ENCODE results near the gene GUCA1A. TPM values are rescaled to one million over a fixed set of nuclear protein-coding genes. Genes with fewer than 3 reads are reported as not detected.
A peak's percentile ranks its signal among the peaks of the same experiment; 100 is the strongest.
"Not testable (repeated sequence)": the region's sequence is repeated elsewhere in the genome, so short reads cannot be mapped to it uniquely, and the experiment has no call there.

GUCA1A gene
- total and polyA plus RNA-seq, 7 experiments from 2014 or later: not detected

GRCh38 chr6:42179945-42180313, 6.8 kb downstream of the GUCA1A start:
- peaks cover 0 to 1% (median 0%) of the 10 kb centered on the region in 5 donors for H3K36me3 Mint-ChIP-seq
- no peaks in the 10 kb centered on the region for H3K36me3 ChIP-seq (ENCODE audit: control insufficient read depth in 2 of 3, insufficient read depth in 3 of 3, low read length in 3 of 3)
- H3K4me1 ChIP-seq (ENCODE audit: control insufficient read depth in 2 of 2, insufficient read depth in 2 of 2, low read length in 2 of 2): no peaks in the 10 kb centered on the region
- ATAC-seq (no peak), DNase-seq (no peak)
- no peaks in the 10 kb centered on the region for H3K9me3 ChIP-seq (ENCODE audit: control insufficient read depth in 2 of 3, low read length in 3 of 3)
- intact Hi-C loops (cut with micrococcal nuclease): loop anchor here in 1 of 2 donors (5.0 kb wide), 1 partner anchor 367 kb away; no protein-coding TSS in a partner anchor
- H3K4me3 Mint-ChIP-seq: no peak overlapping the region
- peaks cover 0 to 6% (median 3%) of the 10 kb centered on the region in 7 donors for H3K4me1 Mint-ChIP-seq
- peaks cover 5 to 16% (median 6%) of the 10 kb centered on the region in 5 donors for H3K27me3 Mint-ChIP-seq
- H3K4me3 ChIP-seq (ENCODE audit: low read length): no peak overlapping the region
- no peak overlapping the region for H3K27ac ChIP-seq (ENCODE audit: low read depth, low read length)
- ChIA-PET CTCF (no interaction called here), POLR2A (no interaction called here)
- H3K9me3 Mint-ChIP-seq: peaks cover 0 to 1% (median 0%) of the 10 kb centered on the region in 11 donors
- no peaks in the 10 kb centered on the region for H3K27me3 ChIP-seq (ENCODE audit: control insufficient read depth in 2 of 2, insufficient read depth in 2 of 2, low read length in 2 of 2)
- H3K27ac Mint-ChIP-seq: no peak overlapping the region

GRCh38 chr6:42182101-42182500, 8.9 kb downstream of the GUCA1A start:
- no peaks in the 10 kb centered on the region for H3K9me3 ChIP-seq (ENCODE audit: control insufficient read depth in 2 of 3, low read length in 3 of 3)
- peaks cover 0 to 6% (median 0%) of the 10 kb centered on the region in 5 donors for H3K36me3 Mint-ChIP-seq
- H3K4me3 ChIP-seq (ENCODE audit: low read length): no peak overlapping the region
- peaks cover 0 to 6% (median 3%) of the 10 kb centered on the region in 7 donors for H3K4me1 Mint-ChIP-seq
- no peaks in the 10 kb centered on the region for H3K36me3 ChIP-seq (ENCODE audit: control insufficient read depth in 2 of 3, insufficient read depth in 3 of 3, low read length in 3 of 3)
- no peak overlapping the region for H3K4me3 Mint-ChIP-seq
- peaks cover 2 to 16% (median 6%) of the 10 kb centered on the region in 5 donors for H3K27me3 Mint-ChIP-seq
- no peak overlapping the region for H3K27ac Mint-ChIP-seq
- no peak overlapping the region for H3K27ac ChIP-seq (ENCODE audit: low read depth, low read length)
- CTCF ChIA-PET: no interaction called here
- H3K4me1 ChIP-seq (ENCODE audit: control insufficient read depth in 2 of 2, insufficient read depth in 2 of 2, low read length in 2 of 2): no peaks in the 10 kb centered on the region
- no peaks in the 10 kb centered on the region for H3K9me3 Mint-ChIP-seq
- intact Hi-C loops (cut with micrococcal nuclease): no loop called here
- H3K27me3 ChIP-seq (ENCODE audit: control insufficient read depth in 2 of 2, insufficient read depth in 2 of 2, low read length in 2 of 2): no peaks in the 10 kb centered on the region
- no peak for ATAC-seq
- no peak for DNase-seq
- POLR2A ChIA-PET: no interaction called here

GRCh38 chr6:42184475-42184874, 11.3 kb downstream of the GUCA1A start:
- Histone ChIP-seq H3K27ac (ENCODE audit: low read depth, low read length) (no peak overlapping the region), H3K4me1 (ENCODE audit: control insufficient read depth in 2 of 2, insufficient read depth in 2 of 2, low read length in 2 of 2) (no peaks in the 10 kb centered on the region), H3K36me3 (ENCODE audit: control insufficient read depth in 2 of 3, insufficient read depth in 3 of 3, low read length in 3 of 3) (no peaks in the 10 kb centered on the region), H3K4me3 (ENCODE audit: low read length) (no peak overlapping the region), H3K9me3 (ENCODE audit: control insufficient read depth in 2 of 3, low read length in 3 of 3) (no peaks in the 10 kb centered on the region), H3K27me3 (ENCODE audit: control insufficient read depth in 2 of 2, insufficient read depth in 2 of 2, low read length in 2 of 2) (no peaks in the 10 kb centered on the region)
- Mint-ChIP-seq H3K4me1 (peaks cover 0 to 3% (median 0%) of the 10 kb centered on the region in 7 donors), H3K27me3 (peaks cover 0 to 6% (median 6%) of the 10 kb centered on the region in 5 donors), H3K9me3 (no peaks in the 10 kb centered on the region), H3K4me3 (no peak overlapping the region), H3K27ac (no peak overlapping the region), H3K36me3 (peaks cover 0 to 14% (median 0%) of the 10 kb centered on the region in 5 donors)
- no peak for DNase-seq
- no peak for ATAC-seq
- ChIA-PET POLR2A (no interaction called here), CTCF (no interaction called here)
- intact Hi-C loops (cut with micrococcal nuclease): no loop called here

- Histone ChIP-seq H3K27me3 (ENCODE audit: control insufficient read depth in 2 of 2, insufficient read depth in 2 of 2, low read length in 2 of 2) (no peaks in the 10 kb centered on the region), H3K9me3 (ENCODE audit: control insufficient read depth in 2 of 3, low read length in 3 of 3) (no peaks in the 10 kb centered on the region), H3K36me3 (ENCODE audit: control insufficient read depth in 2 of 3, insufficient read depth in 3 of 3, low read length in 3 of 3) (no peaks in the 10 kb centered on the region), H3K4me1 (ENCODE audit: control insufficient read depth in 2 of 2, insufficient read depth in 2 of 2, low read length in 2 of 2) (no peaks in the 10 kb centered on the region), H3K4me3 (ENCODE audit: low read length) (no peak overlapping the region), H3K27ac (ENCODE audit: low read depth, low read length) (no peak overlapping the region)
- ATAC-seq: no peak
- Mint-ChIP-seq H3K4me3 (no peak overlapping the region), H3K9me3 (no peaks in the 10 kb centered on the region), H3K27ac (no peak overlapping the region), H3K27me3 (no peaks in the 10 kb centered on the region), H3K4me1 (peaks cover 0 to 2% (median 0%) of the 10 kb centered on the region in 7 donors), H3K36me3 (peaks cover 0 to 16% (median 3%) of the 10 kb centered on the region in 5 donors)
- CTCF ChIA-PET: no interaction called here
- intact Hi-C loops (cut with micrococcal nuclease): no loop called here
- no peak for DNase-seq
- POLR2A ChIA-PET: no interaction called here
These were observed 12.4 kb downstream of the GUCA1A start for GRCh38 chr6:42185597-42185996.

GRCh38 chr6:42188406-42188805, 15.2 kb downstream of the GUCA1A start:
- intact Hi-C loops (cut with micrococcal nuclease): no loop called here
- ChIA-PET POLR2A (no interaction called here), CTCF (no interaction called here)
- H3K27ac Mint-ChIP-seq: no peak overlapping the region
- H3K36me3 Mint-ChIP-seq: peaks cover 0 to 26% (median 6%) of the 10 kb centered on the region in 5 donors
- Histone ChIP-seq H3K9me3 (ENCODE audit: control insufficient read depth in 2 of 3, low read length in 3 of 3) (no peaks in the 10 kb centered on the region), H3K4me1 (ENCODE audit: control insufficient read depth in 2 of 2, insufficient read depth in 2 of 2, low read length in 2 of 2) (no peaks in the 10 kb centered on the region), H3K27ac (ENCODE audit: low read depth, low read length) (no peak overlapping the region), H3K36me3 (ENCODE audit: control insufficient read depth in 2 of 3, insufficient read depth in 3 of 3, low read length in 3 of 3) (no peaks in the 10 kb centered on the region), H3K4me3 (ENCODE audit: low read length) (no peak overlapping the region), H3K27me3 (ENCODE audit: control insufficient read depth in 2 of 2, insufficient read depth in 2 of 2, low read length in 2 of 2) (no peaks in the 10 kb centered on the region)
- H3K9me3 Mint-ChIP-seq: no peaks in the 10 kb centered on the region
- peaks cover 0 to 2% (median 0%) of the 10 kb centered on the region in 7 donors for H3K4me1 Mint-ChIP-seq
- H3K27me3 Mint-ChIP-seq: no peaks in the 10 kb centered on the region
- DNase-seq (no peak), ATAC-seq (no peak)
- no peak overlapping the region for H3K4me3 Mint-ChIP-seq

- ATAC-seq: no peak
- Mint-ChIP-seq H3K4me3 (no peak overlapping the region), H3K9me3 (peaks cover 0 to 2% (median 0%) of the 10 kb centered on the region in 11 donors), H3K36me3 (peaks cover 0 to 20% (median 6%) of the 10 kb centered on the region in 5 donors), H3K27me3 (no peaks in the 10 kb centered on the region), H3K4me1 (peaks cover 0 to 2% (median 0%) of the 10 kb centered on the region in 7 donors), H3K27ac (peak overlapping the region in 1 of 9 donors; percentile 27)
- Histone ChIP-seq H3K36me3 (ENCODE audit: control insufficient read depth in 2 of 3, insufficient read depth in 3 of 3, low read length in 3 of 3) (no peaks in the 10 kb centered on the region), H3K27ac (ENCODE audit: low read depth, low read length) (no peak overlapping the region), H3K4me3 (ENCODE audit: low read length) (no peak overlapping the region), H3K4me1 (ENCODE audit: control insufficient read depth in 2 of 2, insufficient read depth in 2 of 2, low read length in 2 of 2) (no peaks in the 10 kb centered on the region), H3K9me3 (ENCODE audit: control insufficient read depth in 2 of 3, low read length in 3 of 3) (no peaks in the 10 kb centered on the region), H3K27me3 (ENCODE audit: control insufficient read depth in 2 of 2, insufficient read depth in 2 of 2, low read length in 2 of 2) (no peaks in the 10 kb centered on the region)
- ChIA-PET CTCF (no interaction called here), POLR2A (no interaction called here)
- intact Hi-C loops (cut with micrococcal nuclease): no loop called here
- no peak for DNase-seq
These were observed 17.5 kb downstream of the GUCA1A start for GRCh38 chr6:42190554-42191183.

GRCh38 chr6:42192385-42192784, 19.2 kb downstream of the GUCA1A start:
- H3K4me1 ChIP-seq (ENCODE audit: control insufficient read depth in 2 of 2, insufficient read depth in 2 of 2, low read length in 2 of 2); H3K27me3 Mint-ChIP-seq; H3K4me3 ChIP-seq (ENCODE audit: low read length); H3K9me3 ChIP-seq (ENCODE audit: control insufficient read depth in 2 of 3, low read length in 3 of 3); ATAC-seq; H3K27me3 ChIP-seq (ENCODE audit: control insufficient read depth in 2 of 2, insufficient read depth in 2 of 2, low read length in 2 of 2); H3K4me3 Mint-ChIP-seq; H3K27ac ChIP-seq (ENCODE audit: low read depth, low read length); DNase-seq; intact Hi-C loops (cut with micrococcal nuclease); H3K4me1 Mint-ChIP-seq; H3K9me3 Mint-ChIP-seq; H3K36me3 ChIP-seq (ENCODE audit: control insufficient read depth in 2 of 3, insufficient read depth in 3 of 3, low read length in 3 of 3): not testable (repeated sequence)
- Mint-ChIP-seq H3K27ac (peak overlapping the region in 1 of 9 donors; percentile 26), H3K36me3 (peaks cover 0 to 20% (median 6%) of the 10 kb centered on the region in 5 donors)
- ChIA-PET POLR2A (interaction anchor here (0.6 kb wide), 1 partner anchor 412 kb away, joined by 3 read pairs; the partner anchor contains the start of gene PRICKLE4), CTCF (interaction anchor here (1.6 kb wide), 1 partner anchor 487 kb away, joined by 4 read pairs; no protein-coding TSS in a partner anchor)

Measured in naive thymus-derived CD4-positive, alpha-beta T cell (primary cell).